Liver (tissue), 3 donors: ENCODE data around the gene CHST14.

Source experiments
- CTCF ChIP-seq: fragments of 150-350 bp; IDR thresholded peaks from 2 replicates; pipeline ENCODE4 v1.5.1; 2017; ENCODE audit warnings: improper control_type of control experiment, low read depth, low read length; ENCODE audit not compliant: missing input control
- RAD21 ChIP-seq, 2 donors: IDR thresholded peaks; 2 replicates each; pipeline ENCODE4 v1.6.1; 2016; ENCODE audit warnings: antibody characterized with exemption in 2 of 2, mild to moderate bottlenecking in 2 of 2
- donor health status: healthy.
- donor health status: healthy.

- no peak for TF ChIP-seq CTCF
- TF ChIP-seq RAD21 (IDR thresholded peaks at IDR 0.05) = no peak
These were observed 29.1 kb downstream of the CHST14 start for GRCh38 chr15:40499931-40500330.
